OCI-LY7 (cell line): ENCODE measurements around the gene HOXC11.

ENCODE experiments used
- EZH2phosphoT487 ChIP-seq: fragments of 200-600 bp; sonication (generic); IDR thresholded peaks from 2 replicates; pipeline ENCODE4 v1.6.1; 2018; ENCODE audit warnings: low read depth, borderline replicate concordance, mild to moderate bottlenecking, mixed run types, antibody characterized with exemption, low read length, moderate library complexity, mixed read lengths
- TF ChIP-seq, protein P1 (sequence below): fragments of 200-600 bp; sonication (generic); conservative IDR thresholded peaks from 2 replicates; pipeline ENCODE4 v1.5.1; 2014; ENCODE audit warnings: mild to moderate bottlenecking, antibody characterized with exemption, low read length, moderate library complexity, mixed read lengths

DNA sequence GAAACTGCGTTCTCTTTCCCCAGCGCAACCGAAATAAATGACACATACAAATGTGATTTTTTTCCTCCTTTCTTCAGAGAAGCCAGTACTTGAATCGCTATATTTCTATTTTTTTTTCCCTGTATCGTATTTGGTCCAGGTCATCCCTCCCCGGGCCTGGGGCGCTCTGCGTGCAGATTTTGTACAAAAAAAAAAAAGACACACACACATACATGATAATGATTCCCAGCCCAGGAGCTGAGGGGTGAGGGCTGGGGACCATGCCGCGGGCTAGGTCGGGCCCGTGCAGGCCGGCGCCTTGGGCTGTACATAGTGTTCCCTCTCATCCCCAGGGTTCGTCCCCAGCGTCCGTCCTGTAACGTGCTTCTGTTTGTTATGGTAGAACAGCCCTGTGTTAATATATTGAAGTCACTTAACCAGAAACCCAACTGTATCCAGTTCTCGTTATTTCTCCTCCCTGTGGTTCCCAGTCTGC lies 30.0 kb downstream of the HOXC11 start:
- TF ChIP-seq, protein P1, sequence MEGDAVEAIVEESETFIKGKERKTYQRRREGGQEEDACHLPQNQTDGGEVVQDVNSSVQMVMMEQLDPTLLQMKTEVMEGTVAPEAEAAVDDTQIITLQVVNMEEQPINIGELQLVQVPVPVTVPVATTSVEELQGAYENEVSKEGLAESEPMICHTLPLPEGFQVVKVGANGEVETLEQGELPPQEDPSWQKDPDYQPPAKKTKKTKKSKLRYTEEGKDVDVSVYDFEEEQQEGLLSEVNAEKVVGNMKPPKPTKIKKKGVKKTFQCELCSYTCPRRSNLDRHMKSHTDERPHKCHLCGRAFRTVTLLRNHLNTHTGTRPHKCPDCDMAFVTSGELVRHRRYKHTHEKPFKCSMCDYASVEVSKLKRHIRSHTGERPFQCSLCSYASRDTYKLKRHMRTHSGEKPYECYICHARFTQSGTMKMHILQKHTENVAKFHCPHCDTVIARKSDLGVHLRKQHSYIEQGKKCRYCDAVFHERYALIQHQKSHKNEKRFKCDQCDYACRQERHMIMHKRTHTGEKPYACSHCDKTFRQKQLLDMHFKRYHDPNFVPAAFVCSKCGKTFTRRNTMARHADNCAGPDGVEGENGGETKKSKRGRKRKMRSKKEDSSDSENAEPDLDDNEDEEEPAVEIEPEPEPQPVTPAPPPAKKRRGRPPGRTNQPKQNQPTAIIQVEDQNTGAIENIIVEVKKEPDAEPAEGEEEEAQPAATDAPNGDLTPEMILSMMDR = no peak
- TF ChIP-seq EZH2phosphoT487 = no peak
